Measurements from ENCODE around the gene DNAJC16. TPM values are rescaled to one million over a fixed set of nuclear protein-coding genes. Genes with fewer than 3 reads are reported as not detected.

Gene DNAJC16
- total and polyA plus RNA-seq, 2 of the 13 experiments (the other 11 are each of a cell fraction or from before 2014, with no cell fraction given), result 11.4 to 15.4 TPM

DNA sequence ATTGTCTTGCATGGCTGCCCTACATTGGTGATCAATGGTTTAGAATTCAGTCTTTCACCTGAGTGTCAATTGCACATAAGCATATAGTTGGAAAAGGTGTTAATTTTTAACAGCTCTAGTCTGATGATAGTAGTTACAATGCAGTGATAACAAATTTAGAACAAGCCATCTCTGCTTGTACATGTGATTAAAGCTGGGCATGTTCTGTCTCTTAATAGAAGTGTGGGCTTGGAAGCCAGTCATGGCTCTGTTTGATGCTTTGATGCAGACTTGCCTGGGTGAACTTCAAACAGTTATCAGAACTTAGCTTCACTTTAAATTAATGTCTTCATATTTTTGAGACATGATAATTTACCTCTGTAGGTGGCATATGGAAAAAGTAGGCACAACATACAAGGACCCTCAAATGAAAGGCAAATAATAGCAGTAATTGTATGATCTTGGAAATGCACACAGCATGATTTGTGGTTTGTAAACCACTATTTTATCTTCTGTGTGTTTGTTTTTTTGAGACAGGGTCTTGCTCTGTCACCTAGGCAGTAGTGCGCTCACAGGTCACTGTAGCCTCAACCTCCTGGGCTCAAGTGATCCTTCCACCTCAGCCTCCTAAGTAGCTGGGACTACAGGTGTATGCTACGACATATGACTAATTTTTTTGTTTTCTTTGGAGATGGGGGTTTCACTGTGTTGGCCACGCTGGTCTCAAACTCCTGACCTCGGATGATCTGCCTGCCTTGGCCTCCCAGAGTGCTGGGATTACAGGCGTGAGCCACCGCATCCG is 94.4 kb downstream of the DNAJC16 start:
- Histone ChIP-seq H3K9me3 (ENCODE audit: low read length) (no peaks in the 10 kb centered on the region), H3K4me2 (ENCODE audit: low read depth, low read length) (peak overlapping the region; percentile 92), H4K20me1 (ENCODE audit: insufficient read depth, low read length) (peaks cover 62% of the 10 kb centered on the region), H3K4me1 (ENCODE audit: insufficient read depth, low read length) (peaks cover 75% of the 10 kb centered on the region), H3K9ac (ENCODE audit: insufficient read depth, low read depth, low read length) (no peak overlapping the region; the same call in 1 of the 2 replicates), H3K27ac (ENCODE audit: extremely low read length, insufficient read depth, low read length) (peak overlapping the region; percentile 7), H3K27me3 (ENCODE audit: control insufficient read depth in 1 of 2, insufficient read depth in 2 of 2, low read length in 2 of 2) (no peaks in the 10 kb centered on the region; a peak in 1 of 5 replicates), H3K4me3 (replicated peaks in 1 of 3; ENCODE audit: insufficient read depth in 1 of 3, low read depth in 2 of 3, low read length in 3 of 3) (peak overlapping the region in 2 of 3 experiments; percentile 22 to 87; a peak in 4 of 6 replicates), H3K79me2 (ENCODE audit: insufficient read depth, low read length) (peaks cover 80% of the 10 kb centered on the region), H2AFZ (ENCODE audit: low read length) (no peak overlapping the region), H3K36me3 (replicated peaks in 1 of 2; ENCODE audit: control insufficient read depth in 1 of 2, insufficient read depth in 2 of 2, low read length in 2 of 2) (peaks cover 3 to 13% of the 10 kb centered on the region in 2 experiments; a peak in 4 of 5 replicates)
- TF ChIP-seq, protein P1, sequence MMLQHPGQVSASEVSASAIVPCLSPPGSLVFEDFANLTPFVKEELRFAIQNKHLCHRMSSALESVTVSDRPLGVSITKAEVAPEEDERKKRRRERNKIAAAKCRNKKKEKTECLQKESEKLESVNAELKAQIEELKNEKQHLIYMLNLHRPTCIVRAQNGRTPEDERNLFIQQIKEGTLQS (CRISPR knock-in tag; IDR thresholded peaks at IDR 0.05), result no peak
- TF ChIP-seq NPAS2 (CRISPR knock-in tag; IDR thresholded peaks at IDR 0.05; ENCODE audit: borderline replicate concordance) (no peak), ZKSCAN8 (CRISPR knock-in tag; IDR thresholded peaks at IDR 0.05; ENCODE audit: borderline replicate concordance) (no peak), MAZ (IDR thresholded peaks at IDR 0.05; ENCODE audit: borderline replicate concordance, low read depth, low read length) (no peak), MAZ (CRISPR knock-in tag; IDR thresholded peaks at IDR 0.05; ENCODE audit: low read depth) (no peak), ZNF547 (CRISPR knock-in tag; IDR thresholded peaks at IDR 0.05) (no peak)
- TF ChIP-seq, protein P2, sequence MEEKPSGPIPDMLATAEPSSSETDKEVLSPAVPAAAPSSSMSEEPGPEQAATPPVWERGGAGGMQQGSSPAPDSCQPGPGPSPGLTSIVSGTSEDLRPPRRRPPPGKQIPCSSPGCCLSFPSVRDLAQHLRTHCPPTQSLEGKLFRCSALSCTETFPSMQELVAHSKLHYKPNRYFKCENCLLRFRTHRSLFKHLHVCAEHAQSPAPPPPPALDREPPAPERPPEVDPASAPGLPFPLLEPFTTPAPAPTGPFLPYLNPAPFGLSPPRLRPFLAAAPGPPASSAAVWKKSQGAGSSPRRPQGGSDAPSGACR (CRISPR knock-in tag; IDR thresholded peaks at IDR 0.05), result no peak
- TF ChIP-seq, protein P3, sequence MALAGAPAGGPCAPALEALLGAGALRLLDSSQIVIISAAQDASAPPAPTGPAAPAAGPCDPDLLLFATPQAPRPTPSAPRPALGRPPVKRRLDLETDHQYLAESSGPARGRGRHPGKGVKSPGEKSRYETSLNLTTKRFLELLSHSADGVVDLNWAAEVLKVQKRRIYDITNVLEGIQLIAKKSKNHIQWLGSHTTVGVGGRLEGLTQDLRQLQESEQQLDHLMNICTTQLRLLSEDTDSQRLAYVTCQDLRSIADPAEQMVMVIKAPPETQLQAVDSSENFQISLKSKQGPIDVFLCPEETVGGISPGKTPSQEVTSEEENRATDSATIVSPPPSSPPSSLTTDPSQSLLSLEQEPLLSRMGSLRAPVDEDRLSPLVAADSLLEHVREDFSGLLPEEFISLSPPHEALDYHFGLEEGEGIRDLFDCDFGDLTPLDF (CRISPR knock-in tag; IDR thresholded peaks at IDR 0.05), result no peak
- TF ChIP-seq, protein P4, sequence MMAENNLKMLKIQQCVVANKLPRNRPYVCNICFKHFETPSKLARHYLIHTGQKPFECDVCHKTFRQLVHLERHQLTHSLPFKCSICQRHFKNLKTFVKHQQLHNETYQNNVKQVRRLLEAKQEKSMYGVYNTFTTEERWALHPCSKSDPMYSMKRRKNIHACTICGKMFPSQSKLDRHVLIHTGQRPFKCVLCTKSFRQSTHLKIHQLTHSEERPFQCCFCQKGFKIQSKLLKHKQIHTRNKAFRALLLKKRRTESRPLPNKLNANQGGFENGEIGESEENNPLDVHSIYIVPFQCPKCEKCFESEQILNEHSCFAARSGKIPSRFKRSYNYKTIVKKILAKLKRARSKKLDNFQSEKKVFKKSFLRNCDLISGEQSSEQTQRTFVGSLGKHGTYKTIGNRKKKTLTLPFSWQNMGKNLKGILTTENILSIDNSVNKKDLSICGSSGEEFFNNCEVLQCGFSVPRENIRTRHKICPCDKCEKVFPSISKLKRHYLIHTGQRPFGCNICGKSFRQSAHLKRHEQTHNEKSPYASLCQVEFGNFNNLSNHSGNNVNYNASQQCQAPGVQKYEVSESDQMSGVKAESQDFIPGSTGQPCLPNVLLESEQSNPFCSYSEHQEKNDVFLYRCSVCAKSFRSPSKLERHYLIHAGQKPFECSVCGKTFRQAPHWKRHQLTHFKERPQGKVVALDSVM (CRISPR knock-in tag; IDR thresholded peaks at IDR 0.05), result peak; percentile 77
- POLR2A ChIA-PET, result interaction anchor here (0.7 to 8.5 kb wide), 3 partner anchors 15 to 37 kb away, joined by 4 to 188 read pairs (median 5); no protein-coding TSS in a partner anchor
- BruUV-seq (replicated peaks), result TSS peak; percentile 1
- FAIRE-seq (no peak), DNase-seq (ENCODE audit: low spot score) (no peak), ATAC-seq (no peak)
- in situ Hi-C loops (cut with HindIII; ENCODE audit: extremely low pct_ligation_motif_present, low pct_unique_long_range_greater_than_20kb) (no loop called here), intact Hi-C loops (cut with micrococcal nuclease; ENCODE audit: unreplicated experiment) (loop anchor here (10.0 kb wide), 1 partner anchor 64 kb away; the partner anchor contains the start of gene PLEKHM2)
- WGBS (ENCODE audit: low lambda C conversion rate), result 77% methylated on average over 7 of the region's 7 CpGs
- CTCF ChIA-PET (ENCODE audit: low intra/inter-chr PET ratio, low total read pairs), result no interaction called here

Measured in HepG2 (cell line).